GM18517 (cell line): ENCODE data around the gene PAIP2.
"Not testable (repeated sequence)": the region's sequence is repeated elsewhere in the genome, so short reads cannot be mapped to it uniquely, and the experiment has no call there.

ENCODE experiments used
- ATAC-seq: cut with Tn5 transposase; IDR thresholded peaks from one replicate; pipeline ENCODE4 v1.9.1; 2021; ENCODE audit warnings: mild to moderate bottlenecking, moderate library complexity; ENCODE audit not compliant: unreplicated experiment

The PAIP2 gene

GRCh38 chr5:139314276-139314675, 27.4 kb upstream of the PAIP2 start:
- ATAC-seq = no peak

- no peak for ATAC-seq
Measured at GRCh38 chr5:139315056-139315615, 26.5 kb upstream of the PAIP2 start.

GRCh38 chr5:139335811-139336210, 5.8 kb upstream of the PAIP2 start:
- ATAC-seq = no peak

- no peak for ATAC-seq
Measured at GRCh38 chr5:139340051-139340450, 1.6 kb upstream of the PAIP2 start.

- ATAC-seq = peak; percentile 33
Measured at GRCh38 chr5:139341187-139341688, 416 bp upstream of the PAIP2 start.

- ATAC-seq = peak; percentile 34
Measured at GRCh38 chr5:139342423-139342723, 719 bp downstream of the PAIP2 start.

GRCh38 chr5:139343476-139343875, 1.8 kb downstream of the PAIP2 start:
- ATAC-seq = no peak

- ATAC-seq = no peak
Measured at GRCh38 chr5:139344177-139344576, 2.5 kb downstream of the PAIP2 start.

- ATAC-seq = not testable (repeated sequence)
Measured at GRCh38 chr5:139345442-139345841, 3.8 kb downstream of the PAIP2 start.

- not testable (repeated sequence) for ATAC-seq
Measured at GRCh38 chr5:139347863-139348262, 6.2 kb downstream of the PAIP2 start.

GRCh38 chr5:139354186-139354585, 12.5 kb downstream of the PAIP2 start:
- no peak for ATAC-seq

GRCh38 chr5:139355900-139356299, 14.2 kb downstream of the PAIP2 start:
- ATAC-seq = not testable (repeated sequence)

GRCh38 chr5:139358064-139358463, 16.4 kb downstream of the PAIP2 start:
- no peak for ATAC-seq

GRCh38 chr5:139360384-139360783, 18.7 kb downstream of the PAIP2 start:
- no peak for ATAC-seq

GRCh38 chr5:139361835-139362429, 20.3 kb downstream of the PAIP2 start:
- no peak for ATAC-seq

- ATAC-seq = no peak
Measured at GRCh38 chr5:139363937-139364336, 22.3 kb downstream of the PAIP2 start.

GRCh38 chr5:139364466-139364865, 22.8 kb downstream of the PAIP2 start:
- no peak for ATAC-seq

GRCh38 chr5:139368613-139369012, 27.0 kb downstream of the PAIP2 start:
- ATAC-seq = no peak

- no peak for ATAC-seq
Measured at GRCh38 chr5:139369181-139369580, 27.5 kb downstream of the PAIP2 start.

- no peak for ATAC-seq
Measured at GRCh38 chr5:139371482-139372435, 30.1 kb downstream of the PAIP2 start.

- no peak for ATAC-seq
Measured at GRCh38 chr5:139374909-139375308, 33.3 kb downstream of the PAIP2 start.

- no peak for ATAC-seq
Measured at GRCh38 chr5:139376364-139376763, 34.7 kb downstream of the PAIP2 start.
